GM12878 (cell line): Measurements from ENCODE around the gene DNAJB11. TPM values are rescaled to one million over a fixed set of nuclear protein-coding genes. Genes with fewer than 3 reads are reported as not detected.
A peak's percentile ranks its signal among the peaks of the same experiment; 100 is the strongest.

Experiments
- ATAC-seq: fragments of 200-7000 bp; cut with Tn5 transposase; 3 replicates; pipeline ENCODE4 v1.9.1; 2020; ENCODE audit warnings: mild to moderate bottlenecking, moderate library complexity
- BruUV-seq: library from RNA; stranded (reverse); fragments of 400-500 nt; replicated peaks from 2 replicates; lab custom pipeline; 2021; lab: Mats Ljungman, UMichigan
- CTCF ChIA-PET: fragments of 300-600 bp; sonication (Branson Sonifier 250); formaldehyde crosslinking; extraction: SDS; loops from one replicate; lab custom pipeline; 2021; ENCODE audit warnings: inconsistent platforms; lab: Yijun Ruan, JAX
- POLR2A ChIA-PET: fragments of 350-600 bp; formaldehyde crosslinking; extraction: SDS; loops from one replicate; lab custom pipeline; 2021; ENCODE audit warnings: inconsistent platforms; lab: Charles Lee
- RAD21 ChIA-PET: fragments of 300-600 bp; sonication (Branson Sonifier 250); formaldehyde crosslinking; loops from one replicate; lab custom pipeline; 2023; ENCODE audit warnings: antibody characterized with exemption; ENCODE audit not compliant: unreplicated experiment; lab: Charles Lee
- SMC1A ChIA-PET: fragments of 300-600 bp; sonication (Branson Sonifier 250); formaldehyde crosslinking; loops from one replicate; lab custom pipeline; 2023; ENCODE audit not compliant: unreplicated experiment, uncharacterized antibody; lab: Charles Lee
- DNase-seq: peaks from one replicate; pipeline ENCODE4 v3.0.0-alpha.2; 2011; ENCODE audit warnings: low read depth, low spot score
- FAIRE-seq: peaks from 3 replicates; lab custom pipeline; 2011; peaks lifted over from hg19 to GRCh38; lab: Jason Lieb, UNC
- H2AFZ ChIP-seq: 2 replicates; pipeline ENCODE4 v1.6.0; 2011; ENCODE audit warnings: low read depth, low read length, control low read depth; ENCODE audit not compliant: control insufficient read depth
- H3K27ac ChIP-seq: 2 replicates; pipeline ENCODE4 v1.5.1; 2011; ENCODE audit warnings: control low read depth; ENCODE audit not compliant: control insufficient read depth, insufficient read depth
- H3K27me3 ChIP-seq, 2 experiments: replicated peaks in 1 of 2; 2 replicates each; pipeline versions ENCODE4 v1.6.0 to v1.6.1; 2011; ENCODE audit warnings: low read length in 1 of 2; ENCODE audit not compliant: control insufficient read depth in 2 of 2, insufficient read depth in 2 of 2
- H3K36me3 ChIP-seq, 2 experiments: 2 replicates each; pipeline ENCODE4 v1.5.1; 2011; ENCODE audit warnings: low read length in 1 of 2; ENCODE audit not compliant: control insufficient read depth in 2 of 2, insufficient read depth in 2 of 2
- H3K4me1 ChIP-seq: 2 replicates; pipeline ENCODE4 v1.6.1; 2011; ENCODE audit warnings: mild to moderate bottlenecking, low read length, moderate library complexity, mixed read lengths; ENCODE audit not compliant: control insufficient read depth, insufficient read depth
- H3K4me2 ChIP-seq: 2 replicates; pipeline ENCODE4 v1.6.0; 2011; ENCODE audit warnings: control low read depth; ENCODE audit not compliant: control insufficient read depth, insufficient read depth
- H3K4me3 ChIP-seq: fragments of 200-600 bp; sonication (generic); 2 replicates; pipeline ENCODE4 v1.5.1; 2016
- H3K79me2 ChIP-seq: 2 replicates; pipeline ENCODE4 v1.6.0; 2011; ENCODE audit warnings: low read length; ENCODE audit not compliant: control insufficient read depth, insufficient read depth
- H3K9ac ChIP-seq: 2 replicates; pipeline ENCODE4 v1.8.0; 2011; ENCODE audit warnings: low read length, control low read depth, mixed read lengths; ENCODE audit not compliant: control insufficient read depth, insufficient read depth
- H3K9me3 ChIP-seq: replicated peaks from 3 replicates; pipeline ENCODE4 v1.5.1; 2011; ENCODE audit warnings: mild to moderate bottlenecking, low read length; ENCODE audit not compliant: control insufficient read depth, insufficient read depth
- H4K20me1 ChIP-seq: 2 replicates; pipeline ENCODE4 v1.6.0; 2011; ENCODE audit not compliant: control insufficient read depth, insufficient read depth
- BCLAF1 ChIP-seq: fragments of 450-650 bp; IDR thresholded peaks from 2 replicates; pipeline ENCODE4 v1.6.1; 2017; ENCODE audit warnings: antibody characterized with exemption, mild to moderate bottlenecking, moderate library complexity
- E2F4 ChIP-seq: IDR thresholded peaks from 2 replicates; pipeline ENCODE4 v1.6.1; 2012; ENCODE audit warnings: low read depth, low read length, improper control_type of control experiment
- HCFC1 ChIP-seq: fragments of 150-350 bp; IDR thresholded peaks from 2 replicates; pipeline ENCODE4 v1.6.1; 2014; ENCODE audit warnings: low read length
- HSF1 ChIP-seq: fragments of 150-350 bp; IDR thresholded peaks from 2 replicates; pipeline ENCODE4 v1.6.1; 2014; ENCODE audit warnings: mild to moderate bottlenecking, low read depth, low read length
- IKZF2 ChIP-seq, 2 experiments: fragments of 450-650 bp; IDR thresholded peaks; 2 replicates each; pipeline ENCODE4 v1.6.1; 2017; ENCODE audit warnings: mild to moderate bottlenecking in 2 of 2, moderate library complexity in 2 of 2
- KAT2A ChIP-seq: conservative IDR thresholded peaks from 2 replicates; pipeline ENCODE4 v1.6.1; 2011; ENCODE audit warnings: low read depth, low read length; ENCODE audit not compliant: control insufficient read depth
- MEF2A ChIP-seq: IDR thresholded peaks from 2 replicates; pipeline ENCODE4 v1.6.1; 2011; ENCODE audit warnings: low read depth, mild to moderate bottlenecking, low read length, moderate library complexity; ENCODE audit not compliant: insufficient read depth
- MTA3 ChIP-seq: IDR thresholded peaks from 2 replicates; pipeline ENCODE4 v1.6.1; 2012; ENCODE audit warnings: low read length, inconsistent platforms, borderline replicate concordance
- PBX3 ChIP-seq: IDR thresholded peaks from 2 replicates; pipeline ENCODE4 v1.6.1; 2011; ENCODE audit warnings: mild to moderate bottlenecking, low read depth, low read length, moderate library complexity; ENCODE audit not compliant: insufficient replicate concordance
- POLR2A ChIP-seq: IDR thresholded peaks from 2 replicates; pipeline ENCODE4 v1.6.1; 2011; ENCODE audit warnings: low read depth, mild to moderate bottlenecking, low read length
- RAD21 ChIP-seq: IDR thresholded peaks from 2 replicates; pipeline ENCODE4 v1.6.1; 2011; ENCODE audit warnings: mild to moderate bottlenecking, low read depth, low read length, moderate library complexity; ENCODE audit not compliant: insufficient read depth
- SMAD1 ChIP-seq: fragments of 450-650 bp; IDR thresholded peaks from 2 replicates; pipeline ENCODE4 v1.6.1; 2018; ENCODE audit warnings: mild to moderate bottlenecking, low read depth; ENCODE audit not compliant: partially characterized antibody
- TCF7 ChIP-seq: IDR thresholded peaks from 2 replicates; pipeline ENCODE4 v1.6.1; 2014; ENCODE audit warnings: antibody characterized with exemption, borderline replicate concordance
- ZNF274 ChIP-seq: IDR thresholded peaks from one replicate; pipeline ENCODE4 v1.8.0; 2011; ENCODE audit not compliant: insufficient read length, insufficient read depth
- ZNF622 ChIP-seq: fragments of 450-650 bp; IDR thresholded peaks from 2 replicates; pipeline ENCODE4 v1.6.1; 2017; ENCODE audit warnings: mild to moderate bottlenecking, inconsistent platforms
- ZSCAN29 ChIP-seq: fragments of 450-650 bp; IDR thresholded peaks from 2 replicates; pipeline ENCODE4 v1.6.1; 2017; ENCODE audit warnings: mild to moderate bottlenecking, moderate library complexity
- ZZZ3 ChIP-seq: IDR thresholded peaks from 2 replicates; pipeline ENCODE4 v1.6.1; 2011; ENCODE audit warnings: low read depth; ENCODE audit not compliant: control insufficient read depth, insufficient read length
- WGBS: methylation state at CpG from one replicate; pipeline ENCODE4 v1.1.6; 2016; ENCODE audit warnings: low lambda C conversion rate; ENCODE audit not compliant: insufficient replicate concordance, insufficient coverage; ENCODE audit errors: missing lambda C conversion rate; 5-methylcytosine and 5-hydroxymethylcytosine counted together
- in situ Hi-C: fragments of 300-500 bp; cut with MboI; formaldehyde crosslinking; loops from 9 replicates; pipeline ENCODE4 v1.14.3; 2018; ENCODE audit warnings: mixed read lengths
- intact Hi-C: fragments of 100-400 bp; cut with micrococcal nuclease; formaldehyde crosslinking; loops from one replicate; pipeline ENCODE4 v1.14.2; 2022; ENCODE audit not compliant: unreplicated experiment
- polyA plus RNA-seq, 11 experiments: library from polyadenylated mRNA; depleted of rRNA in 4 of 11; unstranded in 6 of 11; stranded (reverse) in 5 of 11; fragments of >200 nt; fragmentation: Nextera tagmentation in 4 of 11; fragmentation: Illumina TruSeq in 1 of 11; extraction: Ambion mirVana in 4 of 11; extraction: Trizol in 1 of 11; gene quantifications; 1 replicate in 1 of 11; 2 replicates in 10 of 11; pipeline versions ENCODE4 v1.2.1 to v1.2.3, GENCODE V29; 2011 to 2016; ENCODE audit warnings: inconsistent platforms in 2 of 11, missing spikeins in 2 of 11, low read depth in 1 of 11
- total RNA-seq, 4 experiments: library from RNA; depleted of rRNA in 3 of 4; stranded (reverse); fragments of >200 nt in 3 of 4; fragmentation: Illumina TruSeq in 1 of 4; extraction: Trizol in 1 of 4; gene quantifications; 2 replicates each; pipeline versions ENCODE4 v1.2.1 to v1.2.3, GENCODE V29; 2013 to 2021

Gene DNAJB11
- total and polyA plus RNA-seq, 10 of the 15 experiments (the other 5 are each of a cell fraction or from before 2014, with no cell fraction given) = 16.2 to 135 (median 57.8) TPM

DNA sequence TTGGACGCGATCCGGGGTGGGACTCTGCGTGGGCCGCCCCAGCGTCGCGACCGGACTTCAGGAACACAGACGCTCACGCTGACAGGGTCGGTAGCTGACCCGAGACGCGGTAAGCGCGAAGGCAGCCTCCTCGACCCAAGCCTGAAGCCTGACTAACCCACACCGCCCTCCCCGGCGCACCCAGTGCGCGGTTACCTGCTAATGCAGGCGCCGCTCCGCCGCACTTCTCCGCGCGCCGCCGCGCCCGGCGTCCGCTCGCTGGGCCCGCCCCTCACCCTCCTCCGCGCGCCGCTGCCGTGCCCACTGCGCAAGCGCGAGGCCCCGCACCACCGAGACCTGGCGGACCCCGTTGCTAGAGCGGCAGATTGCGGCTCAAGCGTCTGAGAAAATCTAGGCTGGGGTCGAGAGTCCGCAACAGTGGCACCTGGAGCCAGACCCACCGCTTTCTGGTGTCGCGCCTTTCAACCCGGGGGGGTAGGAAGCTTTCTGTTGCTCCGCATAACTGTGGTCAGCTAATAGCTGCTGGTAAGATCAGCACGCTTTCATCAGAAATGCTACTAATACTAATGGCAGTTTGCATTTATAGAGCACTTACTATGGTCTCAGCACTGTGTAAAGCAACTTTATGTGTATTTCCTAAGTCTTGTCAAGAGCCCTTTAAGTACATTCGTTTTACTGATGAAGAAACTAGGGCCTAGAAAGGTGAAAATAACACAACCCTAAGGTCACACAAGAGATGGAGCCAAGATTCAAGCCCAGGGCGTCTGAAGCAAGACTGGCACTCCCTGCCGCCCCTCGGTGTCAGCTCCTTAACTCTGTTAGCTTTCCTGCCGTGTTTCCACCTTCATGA lies 3.2 kb upstream of the DNAJB11 start, which contains the start of gene TBCCD1:
Gene TBCCD1 (minus strand): TSS at position 268 of the 850 bp plus-strand sequence. CDS start 3,010 bp downstream, outside the sequence.
- Histone ChIP-seq H3K27me3 (no peaks in the 10 kb centered on the region), H3K79me2 (peaks cover 50% of the 10 kb centered on the region), H3K4me2 (peak within 1 kb of the TSS; percentile 98), H3K4me3 (peak within 1 kb of the TSS; percentile 84), H3K9ac (peak within 1 kb of the TSS; percentile 95), H3K27ac (peak within 1 kb of the TSS; percentile 91), H2AFZ (peak within 1 kb of the TSS; percentile 97), H3K9me3 (no peaks in the 10 kb centered on the region), H3K4me1 (peaks cover 10% of the 10 kb centered on the region), H3K36me3 (no peaks in the 10 kb centered on the region; a peak in 2 of 4 replicates), H4K20me1 (no peaks in the 10 kb centered on the region)
- ChIA-PET CTCF (interaction anchor here (0.9 to 2.7 kb wide), 11 partner anchors 10 to 624 kb away, joined by 3 to 17 read pairs (median 4); no protein-coding TSS in a partner anchor), POLR2A (interaction anchor here (0.7 to 4.0 kb wide), 8 partner anchors 9 to 631 kb away, joined by 3 to 17 read pairs (median 3); partner anchors contain the start of genes EIF4A2 and TRA2B), RAD21 (interaction anchor here (1.4 to 4.2 kb wide), 4 partner anchors 27 to 629 kb away, joined by 5 to 28 read pairs (median 6); partner anchors contain the start of gene TRA2B), SMC1A (interaction anchor here (1.0 to 3.8 kb wide), 8 partner anchors 9 to 584 kb away, joined by 3 to 23 read pairs (median 4); no protein-coding TSS in a partner anchor)
- intact Hi-C loops = loop anchor here (5.0 kb wide), 1 partner anchor 455 kb away; no protein-coding TSS in a partner anchor
- DNase-seq = peak; percentile 73
- WGBS = 1% methylated on average over 62 of the region's 66 CpGs
- peak; percentile 86 for FAIRE-seq
- ATAC-seq = peak; percentile 76
- in situ Hi-C loops = no loop called here
- BruUV-seq = no TSS peak
- peak; percentile 98 for TF ChIP-seq POLR2A
- no peak for TF ChIP-seq RAD21
- TF ChIP-seq BCLAF1 = no peak
- TF ChIP-seq HSF1 = 0 out of 2 replicates have a peak, but pooled peaks have one; percentile 53
- no peak for TF ChIP-seq MTA3
- no peak for TF ChIP-seq ZSCAN29
- no peak for TF ChIP-seq KAT2A
- no peak for TF ChIP-seq E2F4
- no peak for TF ChIP-seq ZZZ3
- no peak for TF ChIP-seq SMAD1
- TF ChIP-seq MEF2A = no peak
- TF ChIP-seq ZNF274 = no peak
- no peak for TF ChIP-seq ZNF622
- no peak for TF ChIP-seq IKZF2 (IDR thresholded peaks at IDR 0.05)
- peak; percentile 67 for TF ChIP-seq HCFC1
- TF ChIP-seq PBX3 = no peak
- TF ChIP-seq TCF7 = no peak
